SU-DHL-6 (cell line): ENCODE measurements around the gene GSE1.

ENCODE experiments used
- H2AFZ ChIP-seq: fragments of 200-600 bp; sonication (generic); 2 replicates; pipeline ENCODE4 v1.6.1; 2014; ENCODE audit warnings: low read depth, mild to moderate bottlenecking, moderate library complexity, mixed read lengths, antibody characterized with exemption, low read length; ENCODE audit not compliant: severe bottlenecking
- H3F3A ChIP-seq: fragments of 200-600 bp; shearing (Covaris generic); 2 replicates; pipeline ENCODE4 v1.6.0; 2016; ENCODE audit warnings: antibody characterized with exemption, mild to moderate bottlenecking; ENCODE audit not compliant: insufficient read depth
- H3K27ac ChIP-seq: fragments of 200-600 bp; sonication (generic); 2 replicates; pipeline ENCODE4 v1.5.1; 2016; ENCODE audit warnings: low read depth, mild to moderate bottlenecking, low read length, moderate library complexity, mixed read lengths
- H3K27me3 ChIP-seq: fragments of 200-600 bp; sonication (generic), shearing (Covaris generic); 2 replicates; pipeline ENCODE4 v1.6.0; 2014; ENCODE audit warnings: mild to moderate bottlenecking, low read length
- H3K36me3 ChIP-seq: fragments of 200-600 bp; sonication (generic); 2 replicates; pipeline ENCODE4 v1.6.1; 2014; ENCODE audit warnings: mild to moderate bottlenecking, low read length, mixed read lengths
- H3K4me2 ChIP-seq: fragments of 300-600, 200-600 bp; shearing (Covaris generic), sonication (generic); 2 replicates; pipeline ENCODE4 v1.6.0; 2014; ENCODE audit warnings: low read length, low read depth, mild to moderate bottlenecking; ENCODE audit not compliant: poor library complexity, severe bottlenecking
- H3K4me3 ChIP-seq: fragments of 200-600 bp; sonication (generic); 2 replicates; pipeline ENCODE4 v1.5.1; 2014; ENCODE audit warnings: antibody characterized with exemption, low read length, mild to moderate bottlenecking, mixed read lengths; ENCODE audit not compliant: insufficient read depth, poor library complexity, severe bottlenecking
- H3K79me2 ChIP-seq: fragments of 200-600 bp; sonication (generic); 2 replicates; pipeline ENCODE4 v1.6.1; 2014; ENCODE audit warnings: mild to moderate bottlenecking, low read length, moderate library complexity; ENCODE audit not compliant: insufficient read depth
- H3K9ac ChIP-seq: fragments of 200-600 bp; sonication (generic); 2 replicates; pipeline ENCODE4 v1.7.0; 2014; ENCODE audit warnings: mild to moderate bottlenecking, low read length
- H3K9me2 ChIP-seq: fragments of 200-600 bp; sonication (generic); replicated peaks from 2 replicates; pipeline ENCODE4 v1.6.1; 2014; ENCODE audit warnings: low read length; ENCODE audit not compliant: insufficient read depth
- H3K9me3 ChIP-seq: fragments of 200-600 bp; sonication (generic); 2 replicates; pipeline ENCODE4 v1.6.1; 2014; ENCODE audit warnings: low read length, mixed read lengths; ENCODE audit not compliant: insufficient read depth
- H4K20me1 ChIP-seq: fragments of 200-600 bp; sonication (generic); 2 replicates; pipeline ENCODE4 v1.6.1; 2014; ENCODE audit warnings: low read depth, mild to moderate bottlenecking, antibody characterized with exemption, low read length, moderate library complexity, mixed read lengths
- CTCF ChIP-seq: fragments of 200-600 bp; sonication (generic); IDR thresholded peaks from one replicate; pipeline ENCODE4 v1.5.1; 2017; ENCODE audit warnings: antibody characterized with exemption, mild to moderate bottlenecking, low read length, moderate library complexity; ENCODE audit not compliant: insufficient read depth, poor library complexity, severe bottlenecking
- EZH2phosphoT487 ChIP-seq: fragments of 200-600 bp; sonication (generic), shearing (Covaris generic); conservative IDR thresholded peaks from 2 replicates; pipeline ENCODE4 v1.6.1; 2018; ENCODE audit warnings: mild to moderate bottlenecking, antibody characterized with exemption, low read length, moderate library complexity, mixed read lengths

GSE1 gene

GRCh38 chr16:85623250-85623649 lies 10.1 kb downstream of the GSE1 start:
- Histone ChIP-seq H3K79me2 (no peaks in the 10 kb centered on the region), H3K9me2 (no peaks in the 10 kb centered on the region), H4K20me1 (no peaks in the 10 kb centered on the region), H3K36me3 (no peaks in the 10 kb centered on the region), H3K4me2 (no peak overlapping the region), H3K9me3 (no peaks in the 10 kb centered on the region), H3K27me3 (no peaks in the 10 kb centered on the region), H3K27ac (no peak overlapping the region), H3K9ac (no peak overlapping the region), H3F3A (no peaks in the 10 kb centered on the region), H2AFZ (no peak overlapping the region), H3K4me3 (no peak overlapping the region)
- no peak for TF ChIP-seq CTCF
- no peak for TF ChIP-seq EZH2phosphoT487

- no peaks in the 10 kb centered on the region for H3K36me3 ChIP-seq
- H3K9ac ChIP-seq, result no peak overlapping the region
- H3K9me3 ChIP-seq, result no peaks in the 10 kb centered on the region
- H3K9me2 ChIP-seq, result no peaks in the 10 kb centered on the region
- TF ChIP-seq EZH2phosphoT487 (no peak), CTCF (no peak)
- no peak overlapping the region for H2AFZ ChIP-seq
- no peaks in the 10 kb centered on the region for H4K20me1 ChIP-seq
- H3K27ac ChIP-seq, result no peak overlapping the region
- H3K4me3 ChIP-seq, result no peak overlapping the region
- H3K4me2 ChIP-seq, result no peak overlapping the region
- H3F3A ChIP-seq, result no peaks in the 10 kb centered on the region
- H3K79me2 ChIP-seq, result no peaks in the 10 kb centered on the region
- H3K27me3 ChIP-seq, result no peaks in the 10 kb centered on the region
Measured at GRCh38 chr16:85623997-85624601, 11.0 kb downstream of the GSE1 start.

DNA sequence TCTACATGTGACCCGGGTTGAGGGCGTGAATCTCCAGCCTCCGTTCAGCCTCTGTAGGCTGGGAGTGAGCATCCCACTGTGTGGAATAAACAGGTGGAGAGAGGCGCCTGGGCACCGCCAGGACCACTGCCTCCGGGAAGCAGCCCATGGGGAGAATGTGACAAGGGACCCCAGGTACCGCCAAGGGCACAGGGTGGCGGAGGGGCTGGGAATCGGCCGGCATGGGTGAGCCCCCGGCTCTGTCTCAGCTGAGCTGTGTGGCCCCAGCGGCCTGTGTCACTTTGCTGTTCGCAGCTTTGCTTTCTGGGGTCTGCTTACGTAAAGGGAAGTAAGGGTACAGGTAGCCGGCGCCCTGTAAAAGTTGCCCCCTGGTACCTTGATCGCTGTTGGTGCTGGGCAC lies 11.5 kb downstream of the GSE1 start:
- H3K4me3 ChIP-seq, result no peak overlapping the region
- H3K9me3 ChIP-seq, result no peaks in the 10 kb centered on the region
- no peak for TF ChIP-seq EZH2phosphoT487
- no peak for TF ChIP-seq CTCF
- H3F3A ChIP-seq, result no peaks in the 10 kb centered on the region
- no peak overlapping the region for H3K4me2 ChIP-seq
- H2AFZ ChIP-seq, result no peak overlapping the region
- no peaks in the 10 kb centered on the region for H3K79me2 ChIP-seq
- H3K27ac ChIP-seq, result no peak overlapping the region
- H3K36me3 ChIP-seq, result no peaks in the 10 kb centered on the region
- H3K9ac ChIP-seq, result no peak overlapping the region
- H3K27me3 ChIP-seq, result no peaks in the 10 kb centered on the region
- H3K9me2 ChIP-seq, result no peaks in the 10 kb centered on the region
- H4K20me1 ChIP-seq, result no peaks in the 10 kb centered on the region

DNA sequence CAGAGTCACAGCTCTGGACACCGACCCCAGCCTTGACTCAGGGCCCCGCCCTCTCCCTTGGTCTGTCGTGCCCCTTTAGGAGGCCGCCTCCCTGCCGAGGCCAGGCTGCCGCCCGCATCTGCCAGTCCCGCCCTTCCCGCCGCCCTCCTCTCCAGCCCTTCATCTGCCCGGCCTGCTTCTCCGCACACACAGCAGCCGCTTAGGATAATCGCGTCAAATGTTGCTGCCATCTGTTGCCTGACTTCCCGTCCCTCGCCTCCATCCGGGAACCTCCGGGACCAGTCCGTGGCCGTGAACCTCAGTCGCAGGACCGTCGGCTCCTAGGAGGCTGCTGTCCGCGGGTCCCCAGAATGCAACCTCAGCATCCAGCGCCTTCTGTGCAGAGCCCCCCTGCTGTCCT lies 11.9 kb downstream of the GSE1 start:
- H4K20me1 ChIP-seq, result no peaks in the 10 kb centered on the region

More for the DNA sequence above, 11.9 kb downstream of the GSE1 start:
- Histone ChIP-seq H3K27ac (no peak overlapping the region), H3K79me2 (no peaks in the 10 kb centered on the region), H3K4me2 (no peak overlapping the region), H3K9ac (no peak overlapping the region), H3K9me2 (no peaks in the 10 kb centered on the region), H3K9me3 (no peaks in the 10 kb centered on the region), H3K36me3 (no peaks in the 10 kb centered on the region), H3K27me3 (no peaks in the 10 kb centered on the region), H3K4me3 (no peak overlapping the region), H2AFZ (no peak overlapping the region), H3F3A (no peaks in the 10 kb centered on the region)
- TF ChIP-seq EZH2phosphoT487 (no peak), CTCF (no peak)
